Occipital lobe (tissue), 2 donors: ENCODE results near the gene BAG2. TPM values are rescaled to one million over a fixed set of nuclear protein-coding genes. Genes with fewer than 3 reads are reported as not detected.

ENCODE experiments used
- DNase-seq: peaks from one replicate; lab custom pipeline; 2025; lab: John Stamatoyannopoulos, UW
- total RNA-seq: library from RNA; depleted of rRNA; stranded (reverse); fragments of >200 nt; gene quantifications from one replicate; pipeline ENCODE4 v1.2.3, GENCODE V29; 2014

Gene BAG2
- 3.7 TPM for total RNA-seq

- DNase-seq, result peak; percentile 67
Observed at GRCh38 chr6:57172136-57173055, at the start of gene BAG2. Gene BAG2 (plus strand): TSS chr6:57172326. CDS start chr6:57172698, 372 bp downstream.

- no peak for DNase-seq
Observed at GRCh38 chr6:57123111-57123510, 49.0 kb upstream of the BAG2 start.

DNA sequence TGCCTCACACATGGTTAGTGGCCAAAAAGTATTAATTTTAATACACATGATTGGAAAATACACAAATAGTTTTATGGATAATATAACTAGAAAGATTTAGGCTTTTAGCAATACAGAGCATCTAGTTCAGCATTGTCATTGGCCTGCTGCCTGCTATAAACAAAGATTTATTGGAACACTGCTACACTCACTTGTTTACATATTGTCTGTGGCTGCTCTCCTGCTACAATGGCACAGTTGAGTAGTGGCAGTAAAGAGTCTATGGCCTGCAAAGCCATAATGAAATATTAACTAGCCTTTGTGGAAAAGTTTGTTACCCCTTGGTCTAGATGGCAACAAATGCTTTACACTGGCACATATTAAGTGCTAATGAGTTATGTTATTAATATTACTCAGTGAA is 44.4 kb upstream of the BAG2 start:
- DNase-seq, result no peak

- no peak for DNase-seq
Observed at GRCh38 chr6:57130661-57131177, 41.4 kb upstream of the BAG2 start.

DNA sequence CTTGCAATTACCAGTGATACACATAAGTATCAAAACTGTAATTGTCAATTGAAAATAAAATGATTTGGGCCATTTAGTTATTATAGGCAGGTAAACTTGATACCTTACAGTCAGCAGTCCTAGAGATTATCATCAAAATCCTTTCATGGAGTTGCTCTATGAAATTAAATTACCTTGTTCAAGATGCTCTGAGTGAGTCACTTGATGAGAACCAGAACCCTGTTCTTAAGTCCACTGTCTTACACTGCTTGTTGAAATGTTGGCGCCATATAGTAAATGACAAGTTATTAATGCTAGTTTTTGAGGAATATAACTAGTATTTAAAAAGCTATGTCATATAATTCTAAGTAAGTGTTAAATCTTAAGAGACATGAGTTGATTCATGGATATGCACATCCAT is 37.2 kb upstream of the BAG2 start:
- no peak for DNase-seq

DNA sequence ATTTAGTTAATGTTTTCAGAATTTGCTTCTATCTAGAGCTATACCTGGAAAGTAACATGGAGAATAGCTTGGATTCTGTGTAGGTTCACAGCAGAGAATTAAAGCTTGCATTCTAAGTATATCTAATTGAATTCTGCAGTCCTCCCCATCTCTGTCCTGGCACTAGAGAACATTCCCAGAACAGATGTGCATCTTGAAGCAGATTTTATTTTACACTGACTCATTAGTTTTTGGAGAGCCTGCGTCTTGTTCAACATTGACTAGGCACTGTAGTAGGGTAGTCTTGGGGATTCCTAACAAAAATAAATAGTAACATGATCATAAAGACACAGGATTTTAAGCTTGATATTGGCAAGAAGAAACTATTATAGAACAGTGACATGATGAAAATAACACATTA is 36.2 kb upstream of the BAG2 start:
- no peak for DNase-seq

- DNase-seq, result no peak
Observed at GRCh38 chr6:57137350-57137749, 34.8 kb upstream of the BAG2 start.

GRCh38 chr6:57138026-57138425 is 34.1 kb upstream of the BAG2 start:
- DNase-seq, result no peak

GRCh38 chr6:57141451-57142177 is 30.5 kb upstream of the BAG2 start:
- no peak for DNase-seq

- no peak for DNase-seq
Observed at GRCh38 chr6:57142178-57142525, 30.0 kb upstream of the BAG2 start.

DNA sequence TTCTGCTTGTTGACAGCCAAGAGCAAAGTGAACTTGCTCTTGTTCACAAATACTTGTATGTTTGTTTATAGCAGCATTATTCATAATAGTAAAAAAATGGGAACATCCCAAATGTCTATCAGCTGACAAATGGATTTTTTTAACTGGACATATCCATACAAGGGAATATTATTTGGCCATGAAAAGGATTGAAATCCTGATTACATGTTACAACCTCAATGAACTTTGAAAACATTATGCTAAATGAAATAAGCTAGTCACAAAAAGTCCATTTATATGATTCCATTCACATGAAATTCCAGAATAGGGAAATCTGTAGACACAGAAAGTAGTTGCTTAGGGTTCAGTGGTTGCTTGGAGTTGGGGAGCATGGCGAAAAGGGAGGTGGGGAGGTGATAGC is 28.4 kb upstream of the BAG2 start:
- no peak for DNase-seq

GRCh38 chr6:57147401-57147800 is 24.7 kb upstream of the BAG2 start:
- no peak for DNase-seq

GRCh38 chr6:57147955-57148858 is 23.9 kb upstream of the BAG2 start:
- DNase-seq, result no peak

DNA sequence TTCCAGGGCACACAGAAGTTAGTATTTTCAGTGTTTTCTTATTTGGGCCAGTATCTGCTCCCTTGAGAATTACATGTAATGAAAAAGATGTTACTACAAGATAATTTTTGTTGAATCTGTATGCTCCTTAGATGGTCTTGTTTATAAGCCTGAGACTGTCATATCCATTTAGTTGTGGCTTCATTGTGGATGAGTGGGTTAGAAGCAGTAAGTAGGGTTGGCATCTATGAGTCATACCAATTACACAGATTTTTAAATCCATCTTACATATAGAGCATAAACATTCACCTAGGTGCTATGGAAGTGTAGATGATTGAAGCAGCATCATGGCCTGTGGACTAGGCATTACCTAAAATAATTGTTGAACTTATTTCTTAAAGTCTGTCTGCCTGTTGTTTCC is 13.5 kb upstream of the BAG2 start:
- DNase-seq, result no peak

GRCh38 chr6:57159127-57159526 is 13.0 kb upstream of the BAG2 start:
- DNase-seq, result no peak

DNA sequence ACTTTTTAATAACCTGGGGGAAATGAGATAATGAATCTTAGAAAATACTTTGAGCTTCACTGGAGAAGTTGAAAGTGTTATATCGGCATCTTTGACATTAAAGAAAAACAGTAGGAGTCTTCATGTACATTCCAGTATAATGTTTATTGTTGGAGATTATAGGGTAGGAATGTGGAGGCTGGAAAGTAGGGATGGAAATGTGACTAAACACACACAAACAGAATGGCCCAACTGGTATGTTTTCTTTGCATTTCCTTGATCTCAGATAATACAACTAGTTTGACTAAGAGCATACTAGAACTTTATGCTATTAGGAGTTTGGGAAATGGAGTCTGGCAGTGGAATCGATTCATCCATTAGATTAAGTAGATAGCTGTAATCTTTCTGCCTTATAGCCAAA is 10.1 kb upstream of the BAG2 start:
- DNase-seq, result no peak

DNA sequence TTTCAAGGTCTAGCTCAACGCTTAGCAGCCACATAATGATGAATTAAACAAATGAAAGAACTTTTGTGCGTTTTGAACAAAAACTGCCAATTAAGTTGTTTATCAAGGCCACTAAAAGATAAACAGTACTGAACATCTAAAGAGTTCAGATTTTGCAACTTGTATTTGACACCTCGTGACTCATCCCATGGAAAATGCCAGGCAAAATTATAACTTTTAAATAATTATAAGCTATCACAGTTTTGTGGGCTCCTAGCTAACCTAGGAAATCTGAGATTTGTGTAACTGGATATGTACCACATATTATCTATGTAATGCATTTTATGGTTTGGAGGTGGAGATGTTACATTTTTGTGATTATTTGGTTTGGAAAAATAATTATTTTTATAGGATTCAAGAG is 9.6 kb upstream of the BAG2 start:
- no peak for DNase-seq

DNA sequence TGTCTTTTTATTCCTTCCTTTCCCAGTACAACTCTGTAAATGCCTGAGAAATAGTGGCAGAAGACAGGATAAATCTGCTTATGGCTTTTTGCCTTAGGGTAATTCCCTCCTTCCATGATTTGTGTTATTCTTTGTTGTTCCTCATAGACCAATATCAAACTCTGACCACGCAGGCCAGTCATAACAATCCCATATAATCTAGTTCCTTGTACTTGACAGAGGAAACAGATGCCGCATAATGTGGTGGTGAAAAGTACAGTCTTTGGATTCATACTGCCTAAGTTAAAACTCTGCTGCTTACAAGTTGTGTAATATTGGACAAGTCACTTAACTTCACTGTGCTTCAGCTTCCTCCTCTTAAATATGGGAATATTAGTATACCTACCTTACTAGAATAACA is 8.2 kb upstream of the BAG2 start:
- no peak for DNase-seq

DNA sequence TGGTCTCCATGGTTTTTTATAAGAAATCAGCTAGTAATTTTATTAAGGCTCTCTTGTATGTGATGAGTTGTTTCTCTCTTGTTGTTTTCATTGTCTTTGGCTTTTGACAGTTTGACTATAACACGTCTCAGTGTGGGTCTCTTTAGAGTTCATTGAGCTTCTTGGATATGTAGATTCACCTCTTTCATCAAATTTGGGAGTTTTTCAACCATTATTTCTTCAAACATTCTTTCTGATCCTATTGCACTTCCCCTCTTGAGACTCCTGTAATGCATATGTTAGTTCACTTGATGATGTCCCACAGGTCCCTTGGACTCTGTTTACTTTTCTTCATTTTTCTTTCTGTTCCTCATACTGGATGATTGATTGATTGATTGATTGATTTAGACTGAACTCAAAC is 7.0 kb upstream of the BAG2 start:
- DNase-seq, result no peak

DNA sequence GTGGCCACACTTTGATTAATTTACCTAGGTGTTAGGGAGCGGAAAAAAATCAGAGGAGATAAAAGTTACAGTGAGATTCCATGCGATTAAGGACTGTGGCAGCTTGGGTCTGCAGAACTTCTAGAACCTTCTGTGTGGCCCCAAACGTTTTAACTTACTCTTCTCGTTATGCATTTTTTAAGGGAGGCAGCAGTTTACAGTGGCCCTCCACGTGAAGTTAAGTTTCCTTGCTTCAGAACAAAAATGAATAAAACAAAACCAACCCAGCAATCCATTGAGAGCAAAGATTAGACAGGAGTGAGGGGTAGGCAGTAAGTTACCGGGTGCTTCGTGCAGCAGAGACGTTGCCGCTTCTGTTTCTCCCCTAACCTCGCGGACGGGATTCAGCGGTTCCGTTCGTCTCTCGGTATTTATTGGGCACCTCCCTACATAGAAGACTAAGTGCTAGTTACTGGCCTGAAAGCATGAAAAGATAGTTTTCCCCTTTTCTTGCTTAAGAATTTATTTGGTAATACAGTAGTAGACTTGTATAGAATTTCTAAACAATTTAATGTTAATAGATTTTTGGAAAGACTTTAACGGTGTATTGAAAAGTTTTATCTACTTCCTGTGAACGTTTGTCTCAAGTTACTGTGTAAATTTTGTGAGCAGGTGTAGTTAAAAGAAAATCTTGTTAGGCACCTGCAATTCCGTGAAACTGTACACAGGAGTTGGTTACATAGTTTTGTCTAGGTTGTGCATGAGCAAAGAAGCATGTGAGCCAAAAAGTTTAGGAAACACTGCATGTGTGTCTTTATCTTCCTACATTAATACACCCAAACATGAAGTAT is 1.1 kb downstream of the BAG2 start:
- no peak for DNase-seq
